Esophagus (tissue), 2 donors: ENCODE data around the gene GFOD1. TPM values are rescaled to one million over a fixed set of nuclear protein-coding genes. Genes with fewer than 3 reads are reported as not detected.
A peak's percentile ranks its signal among the peaks of the same experiment; 100 is the strongest.

Experiments used
- H3K27ac ChIP-seq, 2 donors: one replicate each; pipeline ENCODE4 v1.5.1; 2013; ENCODE audit warnings: low read depth in 2 of 2, mild to moderate bottlenecking in 2 of 2, inconsistent platforms in 1 of 2, low read length in 1 of 2, moderate library complexity in 1 of 2
- H3K27me3 ChIP-seq, 2 donors: one replicate each; pipeline ENCODE4 v1.6.1; 2013; ENCODE audit warnings: low read length in 2 of 2, control low read depth in 1 of 2, mild to moderate bottlenecking in 1 of 2; ENCODE audit not compliant: insufficient read depth in 2 of 2, control insufficient read depth in 1 of 2
- H3K36me3 ChIP-seq, 2 donors: one replicate each; pipeline ENCODE4 v1.6.1; 2013; ENCODE audit warnings: low read length in 1 of 2; ENCODE audit not compliant: control insufficient read depth in 2 of 2, insufficient read depth in 2 of 2
- H3K4me1 ChIP-seq, 2 donors: one replicate each; pipeline ENCODE4 v1.6.1; 2013; ENCODE audit warnings: low read length in 1 of 2; ENCODE audit not compliant: control insufficient read depth in 2 of 2, insufficient read depth in 2 of 2
- H3K4me3 ChIP-seq, 2 donors: one replicate each; pipeline ENCODE4 v1.5.1; 2013; ENCODE audit warnings: low read length in 2 of 2, mild to moderate bottlenecking in 2 of 2, low read depth in 1 of 2, moderate library complexity in 1 of 2
- H3K9me3 ChIP-seq, 2 donors: one replicate each; pipeline ENCODE4 v1.6.1; 2013; ENCODE audit warnings: mild to moderate bottlenecking in 2 of 2, low read depth in 1 of 2, low read length in 1 of 2, moderate library complexity in 1 of 2; ENCODE audit not compliant: control insufficient read depth in 2 of 2, insufficient read depth in 1 of 2
- WGBS, 2 donors: extraction: QIAGEN DNeasy Blood & Tissue Kit; methylation state at CpG; one replicate each; pipeline ENCODE4 v1.1.7; 2013; 5-methylcytosine and 5-hydroxymethylcytosine counted together
- polyA plus RNA-seq, 2 donors: library from polyadenylated mRNA; stranded (reverse); fragments of 200-250 nt; gene quantifications; one replicate each; pipeline ENCODE4 v1.2.3, GENCODE V29; 2013
- donor health status: healthy with polysubstance abuse.
- donor health status: Bipolar disorder and iron deficiency.

GFOD1 gene
- polyA plus RNA-seq, 2 donors: 4.2 to 6.8 TPM

- Histone ChIP-seq H3K27me3 (no peaks in the 10 kb centered on the region), H3K4me1 (peaks cover 0 to 4% of the 10 kb centered on the region in 2 donors), H3K27ac (no peak overlapping the region), H3K36me3 (no peaks in the 10 kb centered on the region), H3K4me3 (no peak overlapping the region), H3K9me3 (no peaks in the 10 kb centered on the region)
- WGBS, 2 donors: 76 to 83% methylated on average over 6 of the region's 6 CpGs
Observed at GRCh38 chr6:13372076-13372475, 115.3 kb downstream of the GFOD1 start.

DNA sequence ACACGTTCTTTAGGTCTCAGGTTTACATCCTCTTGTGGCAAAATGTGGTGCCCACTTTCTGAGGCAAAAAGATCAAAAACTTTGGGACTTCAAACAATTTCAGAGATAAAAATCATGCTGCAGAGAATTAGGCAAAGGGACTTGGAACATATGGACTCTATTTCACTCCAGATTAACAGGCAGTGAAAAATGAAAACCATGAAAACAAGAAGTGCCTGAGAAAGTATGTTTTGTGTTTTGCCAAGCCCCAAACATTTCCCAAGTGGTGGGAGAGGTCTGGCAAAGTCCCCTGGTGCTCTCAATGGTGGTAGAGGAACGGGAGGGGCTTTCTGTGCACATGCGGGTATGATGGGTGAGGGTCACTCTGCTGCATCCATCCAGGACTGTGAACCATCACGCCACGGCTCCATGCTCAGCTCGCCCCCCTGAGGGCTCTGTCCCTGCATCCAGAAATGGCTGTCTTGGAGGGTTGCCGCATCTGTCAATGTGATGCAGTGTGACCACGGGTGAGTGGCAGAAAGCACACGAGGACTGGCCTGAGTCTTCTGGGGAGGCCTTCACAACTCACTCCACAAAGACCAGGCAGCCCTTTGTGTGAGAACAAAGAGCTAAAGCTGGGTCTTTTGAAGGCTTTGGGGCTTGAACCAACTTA is 115.9 kb downstream of the GFOD1 start:
- peaks cover 0 to 4% of the 10 kb centered on the region in 2 donors for H3K4me1 ChIP-seq
- H3K27ac ChIP-seq: no peak overlapping the region
- no peak overlapping the region for H3K4me3 ChIP-seq
- no peaks in the 10 kb centered on the region for H3K27me3 ChIP-seq
- no peaks in the 10 kb centered on the region for H3K36me3 ChIP-seq
- 79 to 81% methylated on average over 9 of the region's 9 CpGs for WGBS, 2 donors
- no peaks in the 10 kb centered on the region for H3K9me3 ChIP-seq

GRCh38 chr6:13370623-13371022 is 116.8 kb downstream of the GFOD1 start:
- Histone ChIP-seq H3K36me3 (no peaks in the 10 kb centered on the region), H3K4me3 (no peak overlapping the region), H3K4me1 (peaks cover 0 to 4% of the 10 kb centered on the region in 2 donors), H3K27me3 (no peaks in the 10 kb centered on the region), H3K9me3 (no peaks in the 10 kb centered on the region), H3K27ac (no peak overlapping the region)
- 69 to 80% methylated on average over 5 of the region's 5 CpGs for WGBS, 2 donors

GRCh38 chr6:13369591-13369990 is 117.8 kb downstream of the GFOD1 start:
- Histone ChIP-seq H3K36me3 (peaks cover 0 to 10% of the 10 kb centered on the region in 2 donors), H3K4me3 (no peak overlapping the region)

DNA sequence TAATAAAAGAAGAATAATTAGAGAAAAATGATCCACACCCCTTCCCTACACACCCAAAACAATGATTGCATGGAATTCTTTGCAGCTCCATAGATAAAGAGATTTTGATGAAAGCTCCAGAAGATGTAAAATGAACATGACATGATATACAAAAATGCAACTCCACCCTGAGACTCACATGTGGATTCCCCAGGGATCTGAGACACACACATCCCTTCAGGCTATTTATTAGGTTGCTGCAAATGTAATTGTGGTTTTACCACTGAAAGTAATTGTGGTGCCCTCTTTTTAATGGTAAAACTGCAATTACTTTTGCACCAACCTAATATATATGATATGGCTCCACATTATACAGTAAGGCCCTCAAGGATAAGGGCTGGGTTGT is 118.7 kb downstream of the GFOD1 start:
- H3K4me3 ChIP-seq: no peak overlapping the region
- no peak overlapping the region for H3K27ac ChIP-seq
- H3K4me1 ChIP-seq: peaks cover 0 to 5% of the 10 kb centered on the region in 2 donors
- no peaks in the 10 kb centered on the region for H3K27me3 ChIP-seq
- peaks cover 0 to 15% of the 10 kb centered on the region in 2 donors for H3K36me3 ChIP-seq
- H3K9me3 ChIP-seq: no peaks in the 10 kb centered on the region

More at GRCh38 chr6:13369591-13369990, 117.8 kb downstream of the GFOD1 start:
- 4 to 91% methylated on average over 1 of the region's 1 CpG for WGBS, 2 donors
- Histone ChIP-seq H3K27ac (no peak overlapping the region), H3K4me1 (peaks cover 0 to 3% of the 10 kb centered on the region in 2 donors), H3K9me3 (no peaks in the 10 kb centered on the region), H3K27me3 (no peaks in the 10 kb centered on the region)

- Histone ChIP-seq H3K4me3 (no peak overlapping the region), H3K27ac (peak overlapping the region in 1 of 2 donors; percentile 39), H3K9me3 (no peaks in the 10 kb centered on the region), H3K36me3 (peaks cover 0 to 15% of the 10 kb centered on the region in 2 donors), H3K4me1 (peaks cover 0 to 5% of the 10 kb centered on the region in 2 donors), H3K27me3 (no peaks in the 10 kb centered on the region)
- 53 to 72% methylated on average over 7 of the region's 7 CpGs for WGBS, 2 donors
Observed at GRCh38 chr6:13368079-13368730, 119.2 kb downstream of the GFOD1 start.

- Histone ChIP-seq H3K9me3 (no peaks in the 10 kb centered on the region), H3K27me3 (no peaks in the 10 kb centered on the region), H3K4me3 (no peak overlapping the region), H3K4me1 (peaks cover 0 to 5% of the 10 kb centered on the region in 2 donors), H3K27ac (no peak overlapping the region), H3K36me3 (peaks cover 0 to 17% of the 10 kb centered on the region in 2 donors)
- 55 to 66% methylated on average over 3 of the region's 3 CpGs for WGBS, 2 donors
Observed at GRCh38 chr6:13367396-13367795, 120.0 kb downstream of the GFOD1 start.

- H3K4me1 ChIP-seq: peaks cover 0 to 5% of the 10 kb centered on the region in 2 donors
- peaks cover 0 to 20% of the 10 kb centered on the region in 2 donors for H3K36me3 ChIP-seq
Observed at GRCh38 chr6:13365320-13365719, 122.1 kb downstream of the GFOD1 start.

GRCh38 chr6:13364842-13365241 is 122.6 kb downstream of the GFOD1 start:
- Histone ChIP-seq H3K9me3 (no peaks in the 10 kb centered on the region), H3K27me3 (no peaks in the 10 kb centered on the region)
- 98% methylated on average over 34 of the region's 34 CpGs for WGBS, 2 donors

More at GRCh38 chr6:13365320-13365719, 122.1 kb downstream of the GFOD1 start:
- Histone ChIP-seq H3K27ac (no peak overlapping the region), H3K4me3 (no peak overlapping the region), H3K9me3 (no peaks in the 10 kb centered on the region), H3K27me3 (no peaks in the 10 kb centered on the region)
- 98% methylated on average over 39 of the region's 39 CpGs for WGBS, 2 donors

More at GRCh38 chr6:13364842-13365241, 122.6 kb downstream of the GFOD1 start:
- no peak overlapping the region for H3K27ac ChIP-seq
- H3K36me3 ChIP-seq: peaks cover 0 to 20% of the 10 kb centered on the region in 2 donors
- H3K4me1 ChIP-seq: peaks cover 0 to 5% of the 10 kb centered on the region in 2 donors
- H3K4me3 ChIP-seq: no peak overlapping the region
